ENCODE results near the gene SPDYE1.

SPDYE1 gene

GRCh38 chr7:44057849-44058758 is 60.4 kb downstream of the SPDYE1 start:
- H3K4me3 ChIP-seq (replicated peaks; ENCODE audit: low read depth, low read length), result no peak overlapping the region
- DNase-seq (ENCODE audit: low read depth), result no peak
- TF ChIP-seq CTCF (IDR thresholded peaks at IDR 0.05; ENCODE audit: low read length, missing control alignments), result no peak

DNA sequence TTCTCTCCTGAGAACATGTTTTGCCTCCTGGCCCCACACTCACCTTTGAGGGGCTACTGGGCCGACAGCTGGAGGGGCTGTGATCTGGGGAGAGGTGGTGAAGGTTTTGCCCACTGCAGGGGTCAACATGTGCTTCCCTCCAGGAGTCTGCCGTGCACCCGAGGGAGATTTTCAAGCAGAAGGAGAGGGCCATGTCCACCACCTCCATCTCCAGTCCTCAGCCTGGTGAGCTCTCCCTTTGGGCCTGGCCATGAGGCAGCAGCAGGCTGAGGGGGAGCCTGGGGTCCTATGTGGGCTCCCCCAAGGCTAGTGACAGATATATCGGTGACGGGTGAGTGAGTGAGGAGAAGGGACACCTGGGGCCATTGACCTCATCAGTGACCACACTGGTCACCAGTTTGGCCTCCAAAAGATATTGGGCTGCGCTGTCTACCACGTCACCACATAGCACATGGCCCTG is 61.1 kb downstream of the SPDYE1 start:
- H3K4me3 ChIP-seq (replicated peaks; ENCODE audit: low read depth, low read length), result no peak overlapping the region
- no peak for TF ChIP-seq CTCF (IDR thresholded peaks at IDR 0.05; ENCODE audit: low read length, missing control alignments)
- no peak for DNase-seq (ENCODE audit: low read depth)

GRCh38 chr7:44059219-44060090 is 61.8 kb downstream of the SPDYE1 start:
- H3K4me3 ChIP-seq (replicated peaks; ENCODE audit: low read depth, low read length), result no peak overlapping the region
- DNase-seq (ENCODE audit: low read depth), result no peak
- TF ChIP-seq CTCF (IDR thresholded peaks at IDR 0.05; ENCODE audit: low read length, missing control alignments), result no peak
